Measurements from ENCODE around the gene DNAAF9. TPM values are rescaled to one million over a fixed set of nuclear protein-coding genes. Genes with fewer than 3 reads are reported as not detected.

The DNAAF9 gene
- total RNA-seq (2014; rRNA removed; shearing (Covaris generic)) (not detected in 2 replicates), total RNA-seq (2022) (0.23 and 0.33 TPM in 2 replicates), Bru-seq, nascent RNA (percentile 19 among the genes with signal in this experiment), BruChase-seq, experiment 1, labeled RNA remaining after a 6-hour chase (percentile 20 among the genes with signal in this experiment), BruChase-seq, experiment 2, labeled RNA remaining after a 2-hour chase (percentile 21 among the genes with signal in this experiment)
- long read RNA-seq = 0 reads

- H3K36me3 ChIP-seq (ENCODE audit: insufficient read depth, low read length) = no peaks in the 10 kb centered on the region
- peak within 1 kb of the TSS; percentile 46; the same call in 1 of the 2 replicates for H3K4me2 ChIP-seq (ENCODE audit: low read length)
- H3K27ac ChIP-seq (ENCODE audit: low read depth, low read length, poor library complexity, severe bottlenecking) = no peak within 1 kb of the TSS
- H3K9me2 ChIP-seq (ENCODE audit: insufficient read depth, low read length) = no peaks in the 10 kb centered on the region
- no peak for TF ChIP-seq CTCF (conservative IDR thresholded peaks at IDR 0.05; ENCODE audit: low read length)
- TF ChIP-seq EZH2phosphoT487 (IDR thresholded peaks at IDR 0.05; ENCODE audit: borderline replicate concordance, low read depth, low read length) = no peak
- DNase-seq (ENCODE audit: low spot score) = no peak
- intact Hi-C loops (cut with micrococcal nuclease; ENCODE audit: unreplicated experiment) = no loop called here
- no TSS peak for BruUV-seq (replicated peaks)
- H3K4me1 ChIP-seq (ENCODE audit: insufficient read depth, low read length, poor library complexity, severe bottlenecking) = no peaks in the 10 kb centered on the region
- H2AFZ ChIP-seq (ENCODE audit: low read length) = peak within 1 kb of the TSS; percentile 2; the same call in 1 of the 2 replicates
- no peaks in the 10 kb centered on the region for H4K20me1 ChIP-seq (ENCODE audit: insufficient read depth, low read length)
- ChIA-PET CTCF (ENCODE audit: unreplicated experiment) (no interaction called here), POLR2A (no interaction called here)
- peak within 1 kb of the TSS; percentile 35 for H3K4me3 ChIP-seq (ENCODE audit: low read depth, low read length, poor library complexity, severe bottlenecking)
- H3K9me3 ChIP-seq (ENCODE audit: low read length) = no peaks in the 10 kb centered on the region
- no peaks in the 10 kb centered on the region for H3K79me2 ChIP-seq (ENCODE audit: insufficient read depth, low read depth, low read length)
Measured at GRCh38 chr20:3407040-3407770, at the start of gene DNAAF9. Gene DNAAF9 (minus strand): TSS chr20:3407669. CDS start chr20:3407557, 112 bp downstream.

DNA sequence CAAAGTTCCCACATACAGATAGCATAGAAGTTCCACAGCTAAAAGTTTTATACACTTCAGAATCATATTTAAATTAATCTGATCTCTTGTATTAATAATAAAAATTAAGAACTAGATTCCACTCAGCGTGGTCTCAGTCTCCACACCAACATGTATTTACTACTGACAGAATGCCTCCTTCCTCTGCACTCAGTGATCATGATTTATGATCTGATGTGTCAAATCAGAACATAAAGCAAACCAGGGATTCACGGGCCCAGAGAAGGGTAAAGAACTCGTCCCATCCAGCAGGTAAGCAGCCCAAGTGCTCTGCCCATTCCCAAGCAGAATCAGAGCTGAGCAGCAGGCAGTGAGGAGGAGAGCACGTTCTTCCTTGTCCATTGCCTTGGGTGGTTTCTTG is 49.2 kb upstream of the DNAAF9 start:
- H3K27ac ChIP-seq (ENCODE audit: low read depth, low read length, poor library complexity, severe bottlenecking) = no peak overlapping the region
- no peak overlapping the region for H3K4me3 ChIP-seq (ENCODE audit: low read depth, low read length, poor library complexity, severe bottlenecking)
- no TSS peak for BruUV-seq (replicated peaks)
- TF ChIP-seq EZH2phosphoT487 (IDR thresholded peaks at IDR 0.05; ENCODE audit: borderline replicate concordance, low read depth, low read length) (no peak), CTCF (conservative IDR thresholded peaks at IDR 0.05; ENCODE audit: low read length) (no peak)
- H2AFZ ChIP-seq (ENCODE audit: low read length) = no peak overlapping the region
- POLR2A ChIA-PET = interaction anchor here (0.6 kb wide), 1 partner anchor 768 kb away, joined by 3 read pairs; no protein-coding TSS in a partner anchor
- H4K20me1 ChIP-seq (ENCODE audit: insufficient read depth, low read length) = no peaks in the 10 kb centered on the region
- no peak for DNase-seq (ENCODE audit: low spot score)
- H3K4me1 ChIP-seq (ENCODE audit: insufficient read depth, low read length, poor library complexity, severe bottlenecking) = no peaks in the 10 kb centered on the region
- no peaks in the 10 kb centered on the region for H3K9me3 ChIP-seq (ENCODE audit: low read length)
- H3K36me3 ChIP-seq (ENCODE audit: insufficient read depth, low read length) = no peaks in the 10 kb centered on the region
- CTCF ChIA-PET (ENCODE audit: unreplicated experiment) = no interaction called here
- no peak overlapping the region for H3K4me2 ChIP-seq (ENCODE audit: low read length)
- no peaks in the 10 kb centered on the region for H3K79me2 ChIP-seq (ENCODE audit: insufficient read depth, low read depth, low read length)
- intact Hi-C loops (cut with micrococcal nuclease; ENCODE audit: unreplicated experiment) = no loop called here
- no peaks in the 10 kb centered on the region for H3K9me2 ChIP-seq (ENCODE audit: insufficient read depth, low read length)

- no peaks in the 10 kb centered on the region for H3K4me1 ChIP-seq (ENCODE audit: insufficient read depth, low read length, poor library complexity, severe bottlenecking)
- BruUV-seq (replicated peaks) = no TSS peak
- no peaks in the 10 kb centered on the region for H3K36me3 ChIP-seq (ENCODE audit: insufficient read depth, low read length)
- H3K79me2 ChIP-seq (ENCODE audit: insufficient read depth, low read depth, low read length) = no peaks in the 10 kb centered on the region
- no peaks in the 10 kb centered on the region for H4K20me1 ChIP-seq (ENCODE audit: insufficient read depth, low read length)
- no peak overlapping the region for H3K27ac ChIP-seq (ENCODE audit: low read depth, low read length, poor library complexity, severe bottlenecking)
- intact Hi-C loops (cut with micrococcal nuclease; ENCODE audit: unreplicated experiment) = no loop called here
- H3K9me3 ChIP-seq (ENCODE audit: low read length) = no peaks in the 10 kb centered on the region
- H2AFZ ChIP-seq (ENCODE audit: low read length) = no peak overlapping the region
- ChIA-PET POLR2A (no interaction called here), CTCF (ENCODE audit: unreplicated experiment) (interaction anchor here (0.6 kb wide), 1 partner anchor 16 kb away, joined by 3 read pairs; no protein-coding TSS in a partner anchor)
- no peaks in the 10 kb centered on the region for H3K9me2 ChIP-seq (ENCODE audit: insufficient read depth, low read length)
- no peak for DNase-seq (ENCODE audit: low spot score)
- H3K4me2 ChIP-seq (ENCODE audit: low read length) = no peak overlapping the region
- no peak for TF ChIP-seq EZH2phosphoT487 (IDR thresholded peaks at IDR 0.05; ENCODE audit: borderline replicate concordance, low read depth, low read length)
- no peak for TF ChIP-seq CTCF (conservative IDR thresholded peaks at IDR 0.05; ENCODE audit: low read length)
- no peak overlapping the region for H3K4me3 ChIP-seq (ENCODE audit: low read depth, low read length, poor library complexity, severe bottlenecking)
Measured at GRCh38 chr20:3454831-3455230, 47.4 kb upstream of the DNAAF9 start.
